ENCODE results near the gene HSBP1.

GRCh38 chr16:83845263-83845662, 37.5 kb downstream of the HSBP1 start:
- TF ChIP-seq RFX5 (IDR thresholded peaks at IDR 0.05) (no peak), RAD21 (conservative IDR thresholded peaks at IDR 0.05 in 1 of 2, IDR thresholded peaks at IDR 0.05 in 1 of 2) (no peak), CTCF (IDR thresholded peaks at IDR 0.05) (no peak), JUNB (IDR thresholded peaks at IDR 0.05) (no peak), POLR2AphosphoS2 (conservative IDR thresholded peaks at IDR 0.05; ENCODE audit: low read length) (no peak), USF2 (IDR thresholded peaks at IDR 0.05) (no peak), HMGXB4 (CRISPR knock-in tag; IDR thresholded peaks at IDR 0.05; ENCODE audit: borderline replicate concordance) (no peak)
